Raji (cell line): Measurements from ENCODE around the gene OSTM1.

ENCODE experiments used
- POLR2A ChIP-seq: IDR thresholded peaks from 2 replicates; pipeline ENCODE4 v1.6.1; 2011; ENCODE audit warnings: low read depth, low read length, control low read depth; ENCODE audit not compliant: insufficient read depth

Gene OSTM1

GRCh38 chr6:108074359-108075144, at the start of gene OSTM1:
Gene OSTM1 (minus strand): TSS chr6:108074741. CDS start chr6:108074651, 90 bp downstream.
- TF ChIP-seq POLR2A: peak; percentile 77

- no peak for TF ChIP-seq POLR2A
Observed at GRCh38 chr6:108123946-108124345, 49.4 kb upstream of the OSTM1 start.

- no peak for TF ChIP-seq POLR2A
Observed at GRCh38 chr6:108123481-108123929, 49.0 kb upstream of the OSTM1 start.

- TF ChIP-seq POLR2A: no peak
Observed at GRCh38 chr6:108121612-108122011, 47.1 kb upstream of the OSTM1 start.

GRCh38 chr6:108120311-108120710, 45.8 kb upstream of the OSTM1 start:
- no peak for TF ChIP-seq POLR2A

GRCh38 chr6:108119769-108120141, 45.2 kb upstream of the OSTM1 start:
- no peak for TF ChIP-seq POLR2A

- TF ChIP-seq POLR2A: no peak
Observed at GRCh38 chr6:108118810-108119768, 44.5 kb upstream of the OSTM1 start.

- TF ChIP-seq POLR2A: no peak
Observed at GRCh38 chr6:108118359-108118724, 43.8 kb upstream of the OSTM1 start.

GRCh38 chr6:108117427-108118358, 43.2 kb upstream of the OSTM1 start:
- no peak for TF ChIP-seq POLR2A

- TF ChIP-seq POLR2A: no peak
Observed at GRCh38 chr6:108116546-108117426, 42.2 kb upstream of the OSTM1 start.

GRCh38 chr6:108115598-108116058, 41.1 kb upstream of the OSTM1 start:
- no peak for TF ChIP-seq POLR2A

GRCh38 chr6:108114841-108115597, 40.5 kb upstream of the OSTM1 start:
- TF ChIP-seq POLR2A: no peak
